GM19452 (cell line): ENCODE results near the gene CAPN12.

Experiments used
- ATAC-seq: cut with Tn5 transposase; IDR thresholded peaks from one replicate; pipeline ENCODE4 v1.9.1; 2021; ENCODE audit not compliant: unreplicated experiment

CAPN12 gene

GRCh38 chr19:38737921-38738737 is 6.1 kb downstream of the CAPN12 start:
- no peak for ATAC-seq

GRCh38 chr19:38737281-38737865 is 6.9 kb downstream of the CAPN12 start:
- ATAC-seq = no peak

DNA sequence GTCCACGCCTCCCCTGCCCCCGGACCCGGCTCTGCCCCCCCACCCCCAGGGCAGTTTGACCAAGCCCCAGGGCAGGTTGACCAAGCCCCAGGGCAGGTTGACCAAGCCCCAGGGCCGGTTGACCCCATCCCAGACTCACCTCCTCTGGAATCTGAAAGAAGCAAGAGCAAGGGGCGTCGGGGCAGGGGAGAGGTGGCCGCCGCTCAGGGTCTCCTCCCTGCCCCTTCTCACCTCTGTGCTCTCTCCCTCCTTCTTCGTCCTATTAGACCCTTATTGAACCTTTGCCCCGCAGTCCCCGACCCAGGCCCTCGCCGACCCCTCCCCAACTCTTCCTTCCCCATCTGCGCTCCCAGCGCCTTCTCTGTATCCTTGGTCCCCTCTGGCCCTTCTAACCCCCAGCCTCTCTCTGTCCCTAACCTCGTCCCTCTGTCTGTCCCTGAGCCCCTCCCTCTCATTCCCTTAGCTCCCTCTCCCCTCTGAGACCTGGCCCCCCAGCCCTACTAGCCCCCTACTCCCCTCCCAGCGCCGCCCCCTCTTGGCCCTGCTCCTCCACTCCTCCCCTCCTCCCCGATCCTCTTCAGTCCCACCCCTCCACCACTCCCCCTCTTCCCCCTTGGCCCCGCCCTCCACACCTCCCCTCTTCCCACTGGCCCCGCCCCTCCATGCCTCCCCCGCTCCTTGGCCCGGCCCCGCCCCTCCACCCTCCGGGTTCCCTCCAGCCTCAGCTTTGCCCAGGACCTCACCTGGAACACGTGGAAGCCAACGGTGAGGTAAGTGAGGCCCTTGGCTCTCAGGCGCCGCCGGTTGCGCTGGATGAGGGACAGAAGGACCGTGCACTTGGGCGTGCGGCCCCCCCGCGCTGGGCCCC is 7.6 kb downstream of the CAPN12 start:
- no peak for ATAC-seq

DNA sequence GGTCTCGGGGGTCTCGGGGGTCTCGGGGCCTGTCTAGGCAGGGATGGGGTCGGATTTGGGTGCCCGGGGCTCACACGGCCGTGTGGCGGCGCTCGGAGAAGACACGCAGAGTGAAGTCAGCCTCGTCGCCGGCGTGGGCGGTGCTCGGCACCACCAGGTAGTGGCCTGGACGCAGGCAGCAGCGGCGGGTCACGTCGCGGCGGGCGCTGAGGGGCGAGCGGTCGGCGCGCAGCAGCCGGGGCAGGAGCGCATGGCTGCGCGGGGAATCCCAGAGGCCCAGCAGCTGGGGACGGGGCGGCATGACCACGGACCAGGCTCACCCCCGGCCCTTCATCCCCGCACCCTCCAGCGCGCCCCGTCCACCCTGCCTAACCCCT is 8.2 kb downstream of the CAPN12 start:
- ATAC-seq = no peak

GRCh38 chr19:38735257-38735686 is 9.0 kb downstream of the CAPN12 start:
- no peak for ATAC-seq

DNA sequence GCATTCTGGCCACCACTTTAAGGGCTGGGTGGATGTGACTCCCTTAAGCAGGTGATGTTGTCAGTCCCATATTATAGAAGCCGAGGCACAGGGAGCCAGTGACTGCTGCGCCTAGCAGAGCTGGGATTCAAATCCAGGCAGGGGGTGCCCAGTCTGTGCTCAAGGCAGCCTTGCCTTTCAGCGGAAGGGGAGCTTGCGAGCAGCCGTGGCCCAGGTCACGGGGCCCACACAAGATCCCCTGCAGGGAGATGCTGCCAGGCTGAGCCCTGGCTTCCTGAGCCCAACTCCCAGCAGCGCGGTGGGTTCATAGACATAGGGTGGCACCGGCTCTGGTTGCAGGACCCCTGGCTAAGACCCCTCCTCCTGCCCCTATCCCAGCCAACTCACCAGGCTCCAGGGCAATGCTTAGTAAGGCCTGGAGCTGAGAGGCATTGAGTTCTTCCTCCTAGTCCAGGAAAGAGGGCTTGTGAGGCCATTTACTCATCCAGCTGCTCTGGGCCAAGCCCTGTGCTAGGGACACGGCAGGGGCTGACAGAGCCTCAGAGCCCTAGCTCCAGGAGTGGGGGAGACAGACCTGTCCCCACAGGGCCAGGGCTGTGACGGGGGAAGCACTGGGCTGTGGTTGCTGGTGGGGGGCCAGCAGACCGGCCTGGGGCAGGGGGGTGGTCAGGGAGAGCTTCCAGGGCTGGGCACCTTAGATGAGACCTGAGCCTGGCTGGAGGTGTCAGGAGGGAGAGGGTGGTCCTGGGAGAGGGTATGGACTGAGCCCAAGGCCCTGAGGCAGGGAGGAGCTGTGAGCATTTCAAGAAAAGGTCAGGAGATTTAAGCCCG is 9.6 kb downstream of the CAPN12 start:
- ATAC-seq = no peak

GRCh38 chr19:38734176-38734425 is 10.2 kb downstream of the CAPN12 start:
- ATAC-seq = no peak

DNA sequence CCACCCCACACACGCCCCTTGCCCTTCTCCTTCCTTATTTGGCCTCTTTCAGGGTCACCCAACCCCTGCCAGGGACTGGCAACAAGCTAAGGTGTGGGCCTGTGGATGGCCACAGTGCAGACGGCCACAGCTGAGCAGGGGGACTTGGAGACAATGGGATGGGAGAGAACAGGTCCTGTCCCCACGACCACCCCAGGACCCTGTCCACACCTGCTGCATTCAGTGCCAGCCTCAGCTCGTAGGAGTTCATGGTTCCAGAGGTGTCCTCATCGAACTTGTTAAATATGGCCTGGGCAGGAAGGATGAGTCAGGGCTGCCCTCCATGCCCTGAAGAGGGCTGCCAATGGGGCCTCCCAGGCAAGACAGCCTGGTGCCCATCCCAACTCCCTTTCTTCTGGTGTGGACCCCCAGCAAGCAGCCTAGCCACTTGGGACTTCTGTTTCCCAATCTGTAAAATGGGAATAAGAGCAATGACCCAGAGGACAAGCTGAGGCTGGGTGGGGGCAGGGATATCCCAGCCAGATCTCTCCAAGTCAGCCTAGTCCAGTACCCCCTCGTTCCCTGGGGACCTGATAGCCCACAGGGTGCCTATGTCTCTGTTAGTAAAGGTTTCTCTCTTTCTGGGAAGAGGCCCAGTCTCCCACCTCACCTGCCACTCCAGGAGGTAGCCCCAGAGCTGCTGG is 10.6 kb downstream of the CAPN12 start:
- no peak for ATAC-seq

DNA sequence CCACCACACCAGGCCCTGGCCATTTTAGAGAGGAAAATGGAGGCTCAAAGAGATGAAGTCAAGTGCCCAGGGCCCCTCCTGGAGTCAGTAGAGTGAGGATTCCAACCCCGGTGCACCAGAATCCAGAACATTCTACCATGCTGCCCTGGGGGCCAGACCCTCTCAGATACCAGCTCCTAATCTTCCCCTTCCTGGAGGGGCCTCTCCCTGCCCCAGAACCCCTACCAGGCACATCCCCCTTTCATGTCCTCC is 11.1 kb downstream of the CAPN12 start:
- ATAC-seq = no peak

GRCh38 chr19:38731654-38732301 is 12.5 kb downstream of the CAPN12 start:
- ATAC-seq = no peak

GRCh38 chr19:38730731-38731589 is 13.3 kb downstream of the CAPN12 start:
- ATAC-seq = no peak

- ATAC-seq = no peak
These were observed 13.9 kb downstream of the CAPN12 start for GRCh38 chr19:38730470-38730730.

- ATAC-seq = no peak
These were observed 14.4 kb downstream of the CAPN12 start for GRCh38 chr19:38729653-38730469.

- no peak for ATAC-seq
These were observed 15.3 kb downstream of the CAPN12 start for GRCh38 chr19:38728752-38729541.

DNA sequence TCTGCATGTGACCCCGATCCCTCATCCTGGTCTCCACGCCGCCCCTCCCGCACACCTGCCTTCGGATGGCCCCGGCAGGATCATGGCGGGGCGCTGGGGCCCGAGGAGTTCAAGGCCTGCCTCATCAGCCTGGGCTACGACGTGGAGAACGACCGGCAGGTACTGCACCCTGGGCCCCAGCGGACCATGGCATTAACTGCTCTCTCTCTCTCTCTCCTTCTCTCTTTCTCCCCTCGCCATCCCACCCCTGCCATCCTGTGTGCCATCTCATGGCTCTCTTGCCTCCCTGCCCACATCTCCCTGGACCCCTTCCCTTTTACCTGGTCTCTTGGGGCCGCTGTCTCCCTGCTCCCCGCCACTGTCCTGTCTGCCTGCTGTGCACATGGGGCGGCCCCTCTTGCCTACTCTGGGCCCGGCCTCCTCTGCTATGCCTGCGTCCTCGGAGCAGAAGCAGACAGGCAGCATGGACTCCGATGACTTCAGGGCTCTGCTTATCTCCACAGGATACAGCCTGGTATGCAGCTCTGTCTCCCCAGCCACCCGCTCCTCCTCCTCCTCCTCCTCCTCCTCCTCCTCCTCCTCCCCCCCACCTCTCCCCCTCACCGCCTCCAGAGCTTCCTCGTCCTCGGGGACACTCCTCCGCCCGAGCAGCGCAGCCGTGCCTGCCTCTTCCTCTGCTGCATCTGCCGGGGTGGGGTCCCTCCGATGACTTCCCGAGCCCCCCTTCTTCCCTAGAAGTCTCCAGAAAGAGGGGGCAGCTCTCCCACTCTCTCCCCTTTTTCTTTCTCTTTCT is 16.2 kb downstream of the CAPN12 start:
- ATAC-seq = no peak

DNA sequence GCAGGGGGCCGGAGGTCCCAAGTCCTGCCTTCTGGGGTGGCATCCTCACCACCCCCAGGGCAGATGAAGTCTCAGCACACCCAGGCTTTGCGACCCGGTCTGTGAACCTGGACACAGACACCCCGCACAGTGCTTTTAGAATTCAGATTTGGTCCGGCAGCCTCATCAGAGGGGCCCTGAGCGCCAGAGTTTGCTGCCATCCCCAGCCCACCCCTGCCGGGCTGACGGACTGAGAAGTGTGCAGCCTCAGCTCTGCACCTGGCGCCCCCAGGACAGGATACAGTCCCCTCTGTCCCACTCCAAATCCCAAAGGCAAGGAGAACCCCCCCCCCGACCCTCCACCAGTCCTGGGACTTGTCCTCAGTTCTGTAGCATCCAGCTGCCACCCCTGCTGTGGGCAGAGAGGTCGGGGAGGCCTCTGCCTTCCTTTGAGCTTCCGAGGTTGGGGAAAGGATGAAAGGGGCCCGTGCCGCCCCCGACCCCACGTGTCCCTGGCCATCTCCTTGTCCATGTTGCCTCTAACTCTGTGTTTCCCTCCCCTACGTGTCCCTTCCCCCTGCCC is 16.9 kb downstream of the CAPN12 start:
- no peak for ATAC-seq

GRCh38 chr19:38726761-38727301 is 17.4 kb downstream of the CAPN12 start:
- no peak for ATAC-seq
